Measurements from ENCODE around the gene RAI1.

- TF ChIP-seq CTCF (IDR thresholded peaks at IDR 0.05) (no peak), POLR2A (IDR thresholded peaks at IDR 0.05) (no peak)
Measured at GRCh38 chr17:17844079-17844478, 162.8 kb downstream of the RAI1 start.

All from ovary (tissue), 3 donors.